Mesothelial cell of epicardium (in vitro differentiated cells): ENCODE measurements around the gene SCNN1G. TPM values are rescaled to one million over a fixed set of nuclear protein-coding genes. Genes with fewer than 3 reads are reported as not detected.
A peak's percentile ranks its signal among the peaks of the same experiment; 100 is the strongest.

ENCODE experiments used
- DNase-seq, 2 experiments: peaks; one replicate each; pipeline ENCODE4 v3.0.0; 2021; ENCODE audit warnings: low spot score in 2 of 2; ENCODE audit not compliant: unreplicated experiment in 2 of 2
- H3K27ac Mint-ChIP-seq: 2 replicates; pipeline ENCODE4 v1.8.0; 2021; ENCODE audit warnings: mixed read lengths
- H3K27me3 Mint-ChIP-seq: 2 replicates; pipeline ENCODE4 v1.8.0; 2021; ENCODE audit warnings: low read depth, mixed read lengths
- H3K36me3 Mint-ChIP-seq: 2 replicates; pipeline ENCODE4 v1.8.0; 2021; ENCODE audit warnings: mixed read lengths
- H3K4me1 Mint-ChIP-seq: 2 replicates; pipeline ENCODE4 v1.8.0; 2021; ENCODE audit warnings: mixed read lengths
- H3K4me3 Mint-ChIP-seq: 2 replicates; pipeline ENCODE4 v1.8.0; 2021; ENCODE audit warnings: mild to moderate bottlenecking, moderate library complexity, mixed read lengths
- H3K9me3 Mint-ChIP-seq: 2 replicates; pipeline ENCODE4 v1.8.0; 2021; ENCODE audit warnings: mixed read lengths
- CTCF ChIP-seq: fragments of 200-600 bp; sonication (generic); IDR thresholded peaks from one replicate; pipeline ENCODE4 v1.5.0; 2021; ENCODE audit warnings: antibody characterized with exemption; ENCODE audit not compliant: unreplicated experiment
- total RNA-seq: library from RNA; stranded (reverse); gene quantifications from 3 replicates; pipeline ENCODE4 v1.2.1, GENCODE V29; 2021

Gene SCNN1G
- total RNA-seq, 1 donor from 2014 or later: not detected

DNA sequence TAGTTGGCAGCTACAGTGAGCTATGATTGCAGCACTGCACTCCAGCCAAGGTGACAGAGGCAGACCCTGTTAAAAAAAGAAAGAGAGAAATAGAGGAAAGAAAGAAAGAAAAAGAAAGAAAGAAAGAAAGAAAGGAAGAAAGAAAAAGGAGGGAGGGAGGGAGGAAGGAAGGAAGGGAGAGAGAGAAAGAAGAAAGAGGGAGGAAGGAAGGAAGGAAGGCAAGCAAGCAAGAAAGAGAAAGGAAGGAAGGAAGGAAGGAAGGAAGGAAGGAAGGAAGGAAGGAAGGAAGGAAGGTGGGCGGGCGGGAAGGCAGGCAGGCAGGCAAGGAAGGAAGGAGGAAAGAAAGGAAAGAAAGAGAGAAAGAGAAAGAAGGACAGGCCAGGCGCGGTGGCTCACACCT lies 1.0 kb upstream of the SCNN1G start:
- Mint-ChIP-seq H3K27ac (no peak overlapping the region), H3K4me3 (no peak overlapping the region)

DNA sequence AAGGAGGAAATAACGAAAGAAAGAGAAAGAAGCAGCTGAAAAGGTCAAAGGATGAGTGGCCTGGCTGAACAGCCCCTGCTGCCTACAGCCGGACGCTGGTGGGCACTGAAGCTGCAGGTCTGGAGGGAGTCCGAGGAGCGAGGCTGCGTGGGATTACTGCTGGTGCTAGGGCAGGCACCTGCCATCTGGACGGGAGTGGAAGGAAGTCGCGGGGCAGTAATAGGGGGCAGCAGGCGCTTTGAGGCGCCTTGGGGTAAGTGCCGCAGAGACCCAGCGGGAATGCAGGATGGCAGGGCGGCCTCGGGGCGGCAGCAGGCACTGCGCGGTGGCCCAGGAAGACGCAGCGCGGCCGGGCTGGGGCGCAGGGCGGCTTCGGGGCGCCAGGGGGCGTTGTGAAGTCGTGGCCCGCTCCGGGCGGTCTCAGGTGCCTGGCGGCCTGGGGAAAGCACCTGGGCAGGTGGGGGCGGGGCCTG lies 303 bp upstream of the SCNN1G start:
- peak; percentile 62 to 89 for DNase-seq
- no peak overlapping the region for H3K27ac Mint-ChIP-seq
- H3K9me3 Mint-ChIP-seq: no peaks in the 10 kb centered on the region
- peak; percentile 73 for TF ChIP-seq CTCF
- H3K4me3 Mint-ChIP-seq: peak overlapping the region; percentile 51
- peaks cover 75% of the 10 kb centered on the region for H3K27me3 Mint-ChIP-seq
- H3K36me3 Mint-ChIP-seq: no peaks in the 10 kb centered on the region
- peaks cover 4% of the 10 kb centered on the region for H3K4me1 Mint-ChIP-seq

More for the DNA sequence above, 1.0 kb upstream of the SCNN1G start:
- Mint-ChIP-seq H3K27me3 (peaks cover 70% of the 10 kb centered on the region), H3K36me3 (no peaks in the 10 kb centered on the region), H3K4me1 (peaks cover 4% of the 10 kb centered on the region), H3K9me3 (no peaks in the 10 kb centered on the region)
- no peak for TF ChIP-seq CTCF
- DNase-seq: no peak

DNA sequence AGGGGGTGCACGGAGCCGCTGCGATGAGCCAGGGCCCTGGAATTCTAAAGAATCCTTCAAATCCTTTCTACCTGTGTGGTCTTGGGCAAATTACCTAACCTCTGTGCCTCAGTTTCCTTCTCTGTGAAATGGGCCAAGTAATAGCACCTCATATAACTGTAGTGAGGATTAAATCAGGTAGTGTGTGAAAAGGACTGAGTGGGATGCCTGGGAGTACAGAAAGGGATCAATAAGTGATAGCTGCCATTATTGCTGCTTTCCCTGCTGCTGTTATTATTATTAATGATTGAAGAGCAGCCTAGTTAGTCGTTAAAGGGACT lies 958 bp downstream of the SCNN1G start:
- no peak for DNase-seq
- Mint-ChIP-seq H3K4me1 (peaks cover 4% of the 10 kb centered on the region), H3K4me3 (no peak overlapping the region), H3K9me3 (no peaks in the 10 kb centered on the region), H3K27ac (no peak overlapping the region), H3K27me3 (peaks cover 81% of the 10 kb centered on the region), H3K36me3 (no peaks in the 10 kb centered on the region)
- no peak for TF ChIP-seq CTCF

DNA sequence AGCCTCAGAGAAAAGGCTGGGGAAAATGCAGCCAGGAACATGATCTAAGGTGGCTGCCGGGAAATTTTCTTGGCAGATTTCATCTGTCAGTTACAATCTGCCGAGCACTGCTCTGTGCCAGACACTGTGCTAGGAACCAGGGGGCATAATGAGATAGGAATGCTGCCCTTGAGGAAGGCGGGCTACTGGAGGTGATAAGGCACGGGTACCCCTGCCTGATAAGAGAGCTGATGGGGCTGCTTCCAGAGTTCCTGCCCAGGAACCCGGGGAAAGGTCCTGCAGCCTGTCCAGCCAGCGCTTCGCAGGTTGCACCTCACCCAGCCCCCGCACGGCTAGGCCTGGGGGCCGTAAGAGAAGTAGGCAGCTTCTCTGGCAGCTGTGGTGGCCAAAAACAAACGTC lies 3.1 kb downstream of the SCNN1G start:
- Mint-ChIP-seq H3K27me3 (peaks cover 82% of the 10 kb centered on the region), H3K36me3 (no peaks in the 10 kb centered on the region), H3K9me3 (no peaks in the 10 kb centered on the region), H3K27ac (no peak overlapping the region), H3K4me1 (peaks cover 4% of the 10 kb centered on the region), H3K4me3 (no peak overlapping the region)
- no peak for TF ChIP-seq CTCF
- no peak for DNase-seq

DNA sequence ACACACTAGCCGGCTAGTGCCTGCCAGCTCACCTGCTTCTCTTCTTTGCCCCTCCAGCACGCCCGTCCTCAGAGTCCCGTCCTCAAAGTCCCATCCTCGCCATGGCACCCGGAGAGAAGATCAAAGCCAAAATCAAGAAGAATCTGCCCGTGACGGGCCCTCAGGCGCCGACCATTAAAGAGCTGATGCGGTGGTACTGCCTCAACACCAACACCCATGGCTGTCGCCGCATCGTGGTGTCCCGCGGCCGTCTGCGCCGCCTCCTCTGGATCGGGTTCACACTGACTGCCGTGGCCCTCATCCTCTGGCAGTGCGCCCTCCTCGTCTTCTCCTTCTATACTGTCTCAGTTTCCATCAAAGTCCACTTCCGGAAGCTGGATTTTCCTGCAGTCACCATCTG lies 3.6 kb downstream of the SCNN1G start:
- no peaks in the 10 kb centered on the region for H3K36me3 Mint-ChIP-seq
- peaks cover 81% of the 10 kb centered on the region for H3K27me3 Mint-ChIP-seq
- no peak overlapping the region for H3K4me3 Mint-ChIP-seq
- no peak overlapping the region for H3K27ac Mint-ChIP-seq
- H3K9me3 Mint-ChIP-seq: no peaks in the 10 kb centered on the region
- no peak for TF ChIP-seq CTCF
- H3K4me1 Mint-ChIP-seq: peaks cover 4% of the 10 kb centered on the region
- DNase-seq: no peak

GRCh38 chr16:23187341-23187740 lies 4.8 kb downstream of the SCNN1G start:
- no peaks in the 10 kb centered on the region for H3K36me3 Mint-ChIP-seq

More at GRCh38 chr16:23187341-23187740, 4.8 kb downstream of the SCNN1G start:
- Mint-ChIP-seq H3K27me3 (peaks cover 79% of the 10 kb centered on the region), H3K27ac (no peak overlapping the region), H3K4me1 (no peaks in the 10 kb centered on the region), H3K9me3 (no peaks in the 10 kb centered on the region), H3K4me3 (no peak overlapping the region)
- TF ChIP-seq CTCF: no peak
- DNase-seq: no peak
